Stomach smooth muscle (tissue), 2 donors: Measurements from ENCODE around the gene ADAT1.

Experiments used
- H3K27ac ChIP-seq: one replicate; pipeline ENCODE4 v1.7.0; 2013; ENCODE audit warnings: mild to moderate bottlenecking, low read length, inconsistent platforms
- H3K27me3 ChIP-seq, 2 donors: one replicate each; pipeline ENCODE4 v1.7.0; 2013; ENCODE audit warnings: low read length in 2 of 2; ENCODE audit not compliant: insufficient read depth in 2 of 2, control insufficient read depth in 1 of 2
- H3K36me3 ChIP-seq, 2 donors: one replicate each; pipeline ENCODE4 v1.7.0; 2013; ENCODE audit warnings: low read length in 2 of 2; ENCODE audit not compliant: control insufficient read depth in 2 of 2, insufficient read depth in 2 of 2
- H3K4me1 ChIP-seq: one replicate; pipeline ENCODE4 v1.7.0; 2013; ENCODE audit warnings: low read length; ENCODE audit not compliant: control insufficient read depth, insufficient read depth
- H3K4me3 ChIP-seq, 2 donors: one replicate each; pipeline ENCODE4 v1.7.0; 2013; ENCODE audit warnings: low read length in 2 of 2
- H3K9ac ChIP-seq, 2 donors: one replicate each; pipeline ENCODE4 v1.7.0; 2013; ENCODE audit warnings: low read length in 2 of 2, mild to moderate bottlenecking in 1 of 2
- H3K9me3 ChIP-seq, 2 donors: one replicate each; pipeline ENCODE4 v1.7.0; 2013; ENCODE audit warnings: low read length in 2 of 2; ENCODE audit not compliant: control insufficient read depth in 2 of 2
- donor health status: healthy.
- donor health status: Pancreatic carcinoma.

ADAT1 gene

DNA sequence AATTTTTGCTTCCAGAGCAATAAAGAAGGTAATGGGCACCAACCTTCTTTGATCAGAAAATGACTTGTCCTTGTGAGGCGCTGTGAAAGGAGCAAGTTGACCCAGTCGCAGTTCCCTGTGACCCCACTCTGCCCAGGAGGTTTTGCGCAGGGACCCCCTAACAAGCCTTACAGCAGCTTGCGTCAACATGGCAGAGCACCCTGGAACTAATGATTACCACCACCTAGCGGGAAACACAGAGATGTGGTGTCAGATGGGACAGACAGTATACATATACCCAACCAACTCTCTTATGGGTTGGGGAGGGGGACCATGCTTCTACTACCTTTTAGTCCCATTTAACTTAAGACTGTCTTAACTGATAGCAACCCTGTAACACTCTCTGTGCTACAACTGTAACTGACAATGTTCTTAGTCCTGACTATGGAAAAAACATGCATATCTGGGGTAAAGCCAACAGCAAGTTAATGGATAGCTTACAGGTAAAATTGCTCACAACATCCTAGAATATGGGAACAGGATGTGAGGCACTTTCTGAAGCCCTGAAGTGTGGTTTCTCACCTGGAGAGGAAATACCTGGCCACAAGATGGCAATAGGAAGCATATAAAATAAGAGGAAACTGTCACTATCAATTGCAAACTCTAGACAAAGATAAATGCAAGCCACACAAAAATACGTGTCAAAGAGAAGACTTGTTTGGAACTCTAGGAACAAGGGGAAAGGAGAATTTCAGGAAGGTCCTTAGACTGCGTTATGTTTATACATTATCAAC is 21.3 kb upstream of the ADAT1 start:
- Histone ChIP-seq H3K9ac (no peak overlapping the region), H3K4me1 (peaks cover 11% of the 10 kb centered on the region), H3K27me3 (no peaks in the 10 kb centered on the region), H3K4me3 (no peak overlapping the region), H3K36me3 (peaks cover 26 to 36% of the 10 kb centered on the region in 2 donors), H3K9me3 (no peaks in the 10 kb centered on the region), H3K27ac (no peak overlapping the region)

DNA sequence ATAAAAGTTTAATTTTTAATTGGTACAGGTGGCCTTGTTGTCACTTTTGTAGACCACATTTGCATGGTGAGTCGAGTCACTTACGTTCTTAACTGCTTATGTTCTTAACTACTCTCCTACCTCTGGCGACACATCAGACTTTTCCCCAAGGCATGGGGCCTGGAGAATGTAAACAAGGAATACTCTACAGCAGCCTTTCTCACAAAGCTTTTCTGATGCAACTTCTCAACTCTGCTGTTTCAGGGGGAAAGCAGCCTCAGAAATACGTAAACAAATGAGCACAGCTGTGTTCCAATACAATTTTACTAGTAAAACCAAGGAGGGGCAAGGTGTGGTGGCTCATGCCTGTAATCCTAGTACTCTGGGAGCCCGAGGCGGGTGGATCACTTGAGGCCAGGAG is 17.5 kb upstream of the ADAT1 start:
- Histone ChIP-seq H3K36me3 (peaks cover 44 to 48% of the 10 kb centered on the region in 2 donors), H3K4me3 (no peak overlapping the region), H3K4me1 (no peaks in the 10 kb centered on the region), H3K9ac (no peak overlapping the region), H3K27ac (no peak overlapping the region), H3K9me3 (no peaks in the 10 kb centered on the region), H3K27me3 (no peaks in the 10 kb centered on the region)

DNA sequence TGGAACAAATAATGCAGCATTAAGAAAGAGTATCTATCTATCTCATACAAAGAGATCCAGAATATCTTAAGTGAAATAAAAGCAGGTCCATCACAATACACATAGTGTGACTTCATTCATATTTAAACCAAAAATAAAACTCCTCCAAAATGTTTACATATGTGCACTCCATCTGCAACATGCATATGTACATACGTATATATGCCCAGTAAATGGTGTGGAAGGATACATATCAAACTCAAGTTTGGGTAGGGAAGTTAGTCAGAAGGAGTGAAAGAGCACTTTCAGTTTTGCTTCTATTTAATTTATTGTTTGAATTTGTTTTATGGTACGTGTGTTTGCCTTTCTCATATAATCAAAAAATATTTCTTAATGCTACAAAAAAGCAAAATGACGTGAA is 12.0 kb upstream of the ADAT1 start:
- Histone ChIP-seq H3K27me3 (no peaks in the 10 kb centered on the region), H3K36me3 (peaks cover 56 to 63% of the 10 kb centered on the region in 2 donors), H3K4me3 (no peak overlapping the region)

DNA sequence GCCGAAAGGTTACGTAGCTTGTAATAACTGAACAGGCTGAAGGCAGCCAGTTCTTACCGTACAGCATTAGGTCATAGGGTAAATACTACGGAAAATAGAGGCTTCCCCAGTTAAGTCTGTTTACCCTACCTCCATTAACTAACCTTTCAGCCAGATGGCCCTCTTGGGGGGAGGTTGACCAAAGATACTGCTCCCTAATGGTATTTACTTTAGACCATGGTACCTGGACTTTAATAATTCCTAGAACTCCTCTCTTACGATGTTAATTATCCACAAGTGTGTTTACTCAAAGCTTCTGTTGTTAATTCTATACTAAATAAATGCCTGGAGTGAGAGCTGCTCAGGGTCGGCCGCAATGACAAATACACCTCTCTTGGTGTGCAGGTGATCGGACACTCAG is 9.8 kb upstream of the ADAT1 start:
- Histone ChIP-seq H3K27me3 (no peaks in the 10 kb centered on the region), H3K36me3 (peaks cover 70 to 77% of the 10 kb centered on the region in 2 donors), H3K27ac (no peak overlapping the region), H3K4me1 (no peaks in the 10 kb centered on the region), H3K9ac (no peak overlapping the region), H3K4me3 (no peak overlapping the region), H3K9me3 (no peaks in the 10 kb centered on the region)

More for the DNA sequence above, 12.0 kb upstream of the ADAT1 start:
- Histone ChIP-seq H3K27ac (no peak overlapping the region), H3K4me1 (no peaks in the 10 kb centered on the region), H3K9ac (no peak overlapping the region), H3K9me3 (no peaks in the 10 kb centered on the region)

DNA sequence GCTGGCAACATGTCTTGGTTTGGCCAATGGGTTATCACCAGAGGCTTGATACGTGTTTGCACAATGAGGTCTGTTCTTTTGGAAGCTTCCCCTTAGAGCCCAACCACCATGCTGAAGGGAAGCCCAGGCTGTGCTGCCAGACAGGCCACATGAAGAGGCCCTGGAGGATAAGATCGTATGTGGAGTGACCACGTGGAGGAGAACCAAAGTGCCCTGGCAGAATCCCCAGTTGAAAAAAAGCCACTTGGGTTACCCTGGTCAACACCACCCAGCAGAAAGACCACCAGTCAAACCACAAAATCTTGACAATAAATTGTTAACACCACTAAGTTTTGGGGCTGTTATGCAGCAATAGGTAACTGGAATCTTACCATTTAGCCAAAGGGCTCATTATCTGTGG is 7.0 kb upstream of the ADAT1 start:
- H3K27ac ChIP-seq = no peak overlapping the region

DNA sequence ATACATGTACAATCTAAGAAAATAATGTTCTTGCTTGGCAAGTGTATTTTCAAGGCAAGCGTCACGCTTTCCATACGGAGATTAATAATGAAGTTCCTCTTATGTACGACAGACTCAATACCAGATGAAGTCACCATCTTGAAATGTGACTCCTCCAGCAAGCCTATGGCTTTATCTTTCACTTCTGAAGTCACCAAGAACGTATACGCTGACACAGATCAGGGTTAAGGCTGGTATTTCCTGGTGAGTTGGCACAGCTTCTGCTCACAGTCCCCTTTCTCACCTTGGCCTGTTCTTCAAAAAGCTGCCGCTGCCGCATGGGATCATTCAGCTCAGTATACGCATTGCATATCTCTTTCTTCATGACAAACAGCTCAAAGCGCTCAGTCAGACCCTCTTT is 6.1 kb upstream of the ADAT1 start:
- Histone ChIP-seq H3K27ac (no peak overlapping the region), H3K9me3 (no peaks in the 10 kb centered on the region), H3K9ac (no peak overlapping the region), H3K36me3 (peaks cover 61 to 71% of the 10 kb centered on the region in 2 donors), H3K27me3 (no peaks in the 10 kb centered on the region), H3K4me3 (no peak overlapping the region), H3K4me1 (no peaks in the 10 kb centered on the region)

More for the DNA sequence above, 7.0 kb upstream of the ADAT1 start:
- Histone ChIP-seq H3K4me1 (no peaks in the 10 kb centered on the region), H3K36me3 (peaks cover 65 to 75% of the 10 kb centered on the region in 2 donors), H3K9me3 (no peaks in the 10 kb centered on the region), H3K27me3 (no peaks in the 10 kb centered on the region), H3K9ac (no peak overlapping the region), H3K4me3 (no peak overlapping the region)

DNA sequence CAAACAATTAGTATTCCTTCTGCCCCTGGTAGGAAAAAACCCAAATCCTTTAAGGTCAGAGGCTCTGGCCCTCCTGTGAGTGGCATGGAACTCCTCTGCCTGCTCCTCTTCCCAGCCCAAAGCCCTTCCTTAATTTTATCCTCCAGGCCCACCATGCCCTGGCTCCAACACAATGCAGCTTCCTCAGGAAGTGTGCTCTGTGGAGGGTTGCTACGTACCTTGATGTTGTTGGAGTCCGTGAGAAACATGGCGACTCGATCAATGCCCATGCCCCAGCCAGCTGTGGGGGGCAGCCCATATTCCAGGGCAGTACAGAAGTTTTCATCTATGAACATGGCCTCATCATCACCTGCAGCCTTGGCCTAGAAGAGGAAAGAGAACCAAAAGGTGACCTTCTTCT is 5.3 kb upstream of the ADAT1 start:
- Histone ChIP-seq H3K9me3 (no peaks in the 10 kb centered on the region), H3K4me3 (no peak overlapping the region), H3K36me3 (peaks cover 54 to 66% of the 10 kb centered on the region in 2 donors), H3K4me1 (no peaks in the 10 kb centered on the region), H3K27ac (no peak overlapping the region), H3K9ac (no peak overlapping the region), H3K27me3 (no peaks in the 10 kb centered on the region)

DNA sequence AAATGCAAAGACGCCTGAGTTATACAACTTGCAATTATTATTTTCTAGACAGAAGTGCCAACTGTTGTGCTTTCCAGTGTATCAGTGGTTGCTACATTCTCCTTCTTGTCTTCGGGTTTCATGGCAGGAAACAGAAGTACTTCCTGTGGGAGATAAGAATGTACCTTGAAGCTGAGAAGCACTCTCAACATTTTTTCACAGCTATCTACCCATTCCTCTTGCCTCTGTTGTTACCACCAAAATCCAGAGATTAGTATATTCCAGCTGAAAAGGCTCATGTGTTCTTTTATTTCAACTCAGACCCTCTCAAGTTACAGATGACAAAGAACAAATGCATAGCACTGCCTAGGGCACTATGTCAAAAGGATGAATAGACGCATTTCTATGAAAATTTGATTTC is 4.8 kb upstream of the ADAT1 start:
- Histone ChIP-seq H3K9ac (no peak overlapping the region), H3K9me3 (no peaks in the 10 kb centered on the region), H3K36me3 (peaks cover 52 to 62% of the 10 kb centered on the region in 2 donors), H3K4me3 (no peak overlapping the region), H3K27ac (no peak overlapping the region), H3K4me1 (no peaks in the 10 kb centered on the region), H3K27me3 (no peaks in the 10 kb centered on the region)

DNA sequence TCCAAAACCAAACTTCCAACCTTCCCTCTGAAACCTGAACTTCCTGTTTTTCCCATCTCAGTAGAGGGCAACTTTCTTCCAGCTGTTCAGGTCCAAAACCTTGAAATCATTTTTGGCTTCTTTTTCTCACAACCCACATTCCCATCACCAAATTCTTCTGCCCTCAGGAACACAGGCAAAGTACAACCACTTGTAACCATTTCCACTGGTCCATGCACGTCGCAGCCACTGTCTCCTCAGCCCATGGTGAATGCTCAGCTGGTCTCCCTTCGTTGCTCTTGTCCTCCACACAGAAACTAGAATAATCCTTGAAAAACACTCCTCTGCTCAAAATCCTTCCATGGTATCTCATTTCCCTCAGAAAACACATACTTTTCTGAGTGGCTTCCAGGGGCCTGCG is 3.7 kb upstream of the ADAT1 start:
- H3K9ac ChIP-seq = no peak overlapping the region
- peaks cover 43 to 53% of the 10 kb centered on the region in 2 donors for H3K36me3 ChIP-seq

DNA sequence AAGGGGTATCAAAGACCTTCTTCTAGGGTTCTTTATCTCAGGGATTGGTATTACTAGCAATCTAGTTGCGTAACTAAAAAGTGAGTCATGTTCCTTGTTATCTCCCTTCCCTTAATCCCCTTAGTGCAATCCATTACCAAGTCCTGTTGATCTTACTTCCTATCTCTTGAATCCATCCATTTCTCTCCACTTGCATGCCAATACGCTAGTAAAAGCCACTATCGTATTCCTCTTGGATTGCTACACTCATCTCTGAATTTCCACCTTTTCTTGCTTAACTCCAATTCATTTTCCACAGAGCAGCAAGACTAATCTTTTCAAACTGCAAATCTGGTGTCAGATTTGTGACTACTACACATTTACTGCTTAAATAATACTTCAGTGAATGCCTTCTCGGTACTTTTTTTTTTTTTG is 1.8 kb upstream of the ADAT1 start:
- Histone ChIP-seq H3K4me3 (no peak overlapping the region), H3K36me3 (peaks cover 33 to 44% of the 10 kb centered on the region in 2 donors), H3K9ac (no peak overlapping the region), H3K27me3 (no peaks in the 10 kb centered on the region), H3K9me3 (no peaks in the 10 kb centered on the region), H3K4me1 (peaks cover 13% of the 10 kb centered on the region), H3K27ac (no peak overlapping the region)

More for the DNA sequence above, 3.7 kb upstream of the ADAT1 start:
- Histone ChIP-seq H3K4me3 (no peak overlapping the region), H3K4me1 (peaks cover 9% of the 10 kb centered on the region), H3K27me3 (no peaks in the 10 kb centered on the region), H3K27ac (no peak overlapping the region), H3K9me3 (no peaks in the 10 kb centered on the region)

DNA sequence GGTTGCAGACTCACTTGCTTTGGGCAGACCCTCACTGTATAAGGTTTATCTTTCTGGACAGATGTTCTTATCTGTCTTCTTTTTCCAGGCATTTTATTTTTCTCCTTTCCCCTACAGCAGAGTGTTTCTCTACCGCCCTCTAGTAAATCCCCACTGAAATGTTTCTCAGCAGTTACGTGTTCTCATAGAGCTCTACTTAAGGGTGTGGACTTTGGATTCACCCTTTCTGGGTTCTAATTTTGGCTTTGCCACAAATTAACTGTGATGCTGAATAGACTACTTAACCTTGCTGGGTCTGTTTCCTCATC is 2.0 kb downstream of the ADAT1 start:
- Histone ChIP-seq H3K4me3 (no peak overlapping the region), H3K9me3 (no peaks in the 10 kb centered on the region), H3K27ac (no peak overlapping the region), H3K36me3 (peaks cover 17 to 25% of the 10 kb centered on the region in 2 donors), H3K4me1 (peaks cover 13% of the 10 kb centered on the region), H3K27me3 (no peaks in the 10 kb centered on the region), H3K9ac (no peak overlapping the region)
